Astrocyte (in vitro differentiated cells and primary cell): ENCODE measurements around the gene NAA20.

Experiments used
- CTCF ChIP-seq: IDR thresholded peaks from 2 replicates; pipeline ENCODE4 v1.5.1; 2011; ENCODE audit warnings: low read depth, mild to moderate bottlenecking, inconsistent platforms, low read length, moderate library complexity; ENCODE audit not compliant: insufficient read depth
- EZH2 ChIP-seq: IDR thresholded peaks from 2 replicates; pipeline ENCODE4 v1.6.1; 2012; ENCODE audit warnings: mild to moderate bottlenecking, low read length, inconsistent platforms; ENCODE audit not compliant: insufficient read depth

- TF ChIP-seq EZH2 = no peak
- TF ChIP-seq CTCF = no peak
Observed at GRCh38 chr20:19996917-19997316, 20.2 kb upstream of the NAA20 start.
